ENCODE results near the gene TRA2B.

Gene TRA2B

DNA sequence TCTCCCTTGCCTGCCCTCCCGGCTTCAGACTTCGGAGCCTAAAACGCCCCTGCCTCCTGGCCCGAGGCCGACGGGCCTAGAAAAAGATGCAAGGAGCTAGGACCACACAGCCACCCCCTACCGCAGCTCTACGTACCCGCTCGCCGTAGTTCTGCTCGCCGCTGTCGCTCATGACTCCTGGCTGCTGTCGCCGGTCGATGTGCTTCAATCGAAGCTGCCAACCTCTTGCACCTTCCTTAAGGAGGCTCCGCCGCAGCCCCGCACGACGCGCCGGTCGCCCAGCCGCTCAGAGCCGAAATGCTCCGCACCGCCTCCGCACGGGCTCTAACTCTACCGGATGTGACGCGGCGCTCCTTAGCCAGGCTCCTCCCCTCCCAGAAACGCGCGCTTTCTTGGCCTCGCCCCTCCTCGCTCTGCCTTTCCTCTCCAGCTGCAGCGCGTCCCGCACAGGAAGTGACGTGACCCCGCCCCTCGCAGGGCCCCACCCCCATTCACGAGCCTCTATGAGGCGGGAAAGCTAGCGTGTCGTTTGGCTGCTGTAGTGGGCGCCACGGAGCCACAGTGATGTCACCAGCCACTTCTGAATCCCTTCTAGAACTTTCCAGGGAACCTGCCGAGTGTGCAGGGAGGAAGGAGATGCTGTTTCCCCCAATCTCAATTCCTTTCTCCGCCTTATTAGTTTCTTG is at the start of gene TRA2B:
Gene TRA2B, minus strand, starts transcription at position 326 of the 686 bp plus-strand sequence. Its CDS starts 154 bp downstream, at position 172.
- TF ChIP-seq, protein P1, sequence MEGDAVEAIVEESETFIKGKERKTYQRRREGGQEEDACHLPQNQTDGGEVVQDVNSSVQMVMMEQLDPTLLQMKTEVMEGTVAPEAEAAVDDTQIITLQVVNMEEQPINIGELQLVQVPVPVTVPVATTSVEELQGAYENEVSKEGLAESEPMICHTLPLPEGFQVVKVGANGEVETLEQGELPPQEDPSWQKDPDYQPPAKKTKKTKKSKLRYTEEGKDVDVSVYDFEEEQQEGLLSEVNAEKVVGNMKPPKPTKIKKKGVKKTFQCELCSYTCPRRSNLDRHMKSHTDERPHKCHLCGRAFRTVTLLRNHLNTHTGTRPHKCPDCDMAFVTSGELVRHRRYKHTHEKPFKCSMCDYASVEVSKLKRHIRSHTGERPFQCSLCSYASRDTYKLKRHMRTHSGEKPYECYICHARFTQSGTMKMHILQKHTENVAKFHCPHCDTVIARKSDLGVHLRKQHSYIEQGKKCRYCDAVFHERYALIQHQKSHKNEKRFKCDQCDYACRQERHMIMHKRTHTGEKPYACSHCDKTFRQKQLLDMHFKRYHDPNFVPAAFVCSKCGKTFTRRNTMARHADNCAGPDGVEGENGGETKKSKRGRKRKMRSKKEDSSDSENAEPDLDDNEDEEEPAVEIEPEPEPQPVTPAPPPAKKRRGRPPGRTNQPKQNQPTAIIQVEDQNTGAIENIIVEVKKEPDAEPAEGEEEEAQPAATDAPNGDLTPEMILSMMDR (IDR thresholded peaks at IDR 0.05; ENCODE audit: insufficient read depth, low read depth, low read length, missing control alignments) = peak; percentile 20
- peak within 1 kb of the TSS; percentile 96 for H3K4me3 ChIP-seq (ENCODE audit: low read length)
- DNase-seq (ENCODE audit: low read depth) = peak; percentile 98

DNA sequence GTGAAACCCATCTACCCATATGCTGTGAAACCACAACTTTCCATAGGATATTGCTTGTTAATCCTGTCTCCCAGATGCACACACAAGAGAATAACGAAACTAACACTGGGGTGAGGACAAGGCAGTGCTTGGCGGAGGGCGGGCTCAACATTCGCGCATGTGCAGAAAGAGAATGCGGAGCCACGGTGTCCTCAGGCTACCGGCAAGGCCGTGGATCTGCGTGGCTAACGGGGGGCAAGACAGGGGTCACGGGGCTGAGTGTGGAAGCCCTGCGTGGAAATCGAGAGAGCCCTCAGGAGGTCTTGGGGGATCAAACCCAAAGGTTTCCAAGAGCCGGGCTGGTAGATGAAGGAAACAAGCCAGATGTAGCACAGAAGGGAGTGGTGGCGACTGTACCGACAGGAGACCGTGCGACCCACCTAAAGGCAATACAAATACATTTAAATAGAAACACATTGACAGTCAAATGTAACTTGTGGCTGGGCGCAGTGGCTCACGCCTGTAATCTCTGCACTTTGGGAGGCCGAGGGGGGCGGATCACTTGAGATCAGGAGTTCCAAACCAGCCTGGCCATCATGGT is 48.5 kb upstream of the TRA2B start:
- DNase-seq (ENCODE audit: low read depth) = no peak
- H3K4me3 ChIP-seq (ENCODE audit: low read length) = no peak overlapping the region
- TF ChIP-seq, protein P1 (IDR thresholded peaks at IDR 0.05; ENCODE audit: insufficient read depth, low read depth, low read length, missing control alignments) = no peak

DNA sequence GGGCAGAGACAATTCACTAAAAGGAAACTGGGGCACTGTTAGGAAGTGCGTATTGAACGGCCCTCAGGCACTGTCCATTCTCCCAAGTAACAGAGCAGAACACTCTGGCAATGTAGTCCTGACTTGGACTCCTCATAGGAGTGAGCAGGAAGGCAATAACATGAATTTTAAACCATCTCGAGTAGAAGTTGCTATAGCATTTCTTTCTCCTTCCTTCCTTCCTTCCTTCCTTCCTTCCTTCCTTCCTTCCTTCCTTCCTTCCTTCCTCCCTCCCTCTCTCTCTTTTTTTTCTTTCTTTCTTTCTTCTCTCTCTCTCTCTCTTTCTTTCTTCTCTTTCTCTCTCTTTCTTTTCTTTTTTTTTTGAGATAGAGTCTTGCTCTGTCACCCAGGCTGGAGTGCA is 46.4 kb upstream of the TRA2B start:
- no peak for DNase-seq (ENCODE audit: low read depth)
- TF ChIP-seq, protein P1 (IDR thresholded peaks at IDR 0.05; ENCODE audit: insufficient read depth, low read depth, low read length, missing control alignments) = no peak
- no peak overlapping the region for H3K4me3 ChIP-seq (ENCODE audit: low read length)

DNA sequence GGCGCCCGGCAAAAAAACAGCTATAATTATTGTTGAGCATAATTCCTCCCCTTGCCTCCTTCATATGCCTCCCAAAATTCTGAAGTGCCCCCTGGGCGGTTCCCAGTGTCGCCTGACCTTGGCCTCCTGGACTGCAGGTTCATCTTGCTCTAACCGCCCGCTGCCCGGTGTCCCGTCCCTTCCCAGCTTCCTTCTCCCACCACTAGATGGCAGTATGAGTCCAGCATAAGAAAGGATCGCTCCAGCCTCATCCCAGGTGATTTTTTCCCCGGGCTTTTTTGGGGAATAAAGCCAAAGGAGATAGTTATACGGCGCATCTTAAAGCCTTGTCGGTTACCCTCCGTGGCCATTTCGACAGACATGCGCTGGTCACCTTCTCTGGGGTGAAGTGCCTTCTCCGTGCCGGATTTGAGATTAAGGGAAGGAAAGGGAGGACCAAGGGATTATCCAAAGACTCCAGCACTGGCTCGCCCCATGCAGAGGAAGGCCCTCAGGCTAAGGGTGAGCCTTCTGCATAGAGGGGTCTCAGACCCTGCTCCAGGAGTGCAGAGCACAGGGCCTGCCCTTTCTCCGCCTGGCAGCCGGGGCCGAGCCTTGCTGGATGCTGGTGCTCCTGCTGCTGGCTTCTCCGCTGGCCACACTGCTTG is 45.8 kb upstream of the TRA2B start:
- H3K4me3 ChIP-seq (ENCODE audit: low read length) = no peak overlapping the region
- DNase-seq (ENCODE audit: low read depth) = peak; percentile 74
- TF ChIP-seq, protein P1 (IDR thresholded peaks at IDR 0.05; ENCODE audit: insufficient read depth, low read depth, low read length, missing control alignments) = peak; percentile 89

DNA sequence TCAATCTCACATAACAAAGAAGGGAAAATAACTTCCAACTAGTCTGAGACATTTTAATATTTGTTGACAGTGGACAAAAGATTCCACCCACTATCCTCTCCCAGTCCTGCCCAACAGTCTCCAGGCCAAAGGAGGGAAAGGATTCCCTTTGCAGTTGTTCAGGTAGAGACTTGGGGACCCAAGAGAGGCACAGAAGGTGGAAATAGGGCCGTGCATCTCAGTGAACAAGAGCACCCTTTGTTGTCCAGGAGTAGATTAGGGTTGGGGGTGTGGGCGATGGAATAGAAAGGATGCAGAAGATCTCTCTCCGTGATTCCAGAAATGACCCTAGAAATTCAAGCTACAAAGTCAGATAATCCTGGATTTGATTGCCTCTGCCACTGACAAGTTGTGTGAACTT is 44.8 kb upstream of the TRA2B start:
- TF ChIP-seq, protein P1 (IDR thresholded peaks at IDR 0.05; ENCODE audit: insufficient read depth, low read depth, low read length, missing control alignments) = no peak
- H3K4me3 ChIP-seq (ENCODE audit: low read length) = no peak overlapping the region
- DNase-seq (ENCODE audit: low read depth) = no peak

DNA sequence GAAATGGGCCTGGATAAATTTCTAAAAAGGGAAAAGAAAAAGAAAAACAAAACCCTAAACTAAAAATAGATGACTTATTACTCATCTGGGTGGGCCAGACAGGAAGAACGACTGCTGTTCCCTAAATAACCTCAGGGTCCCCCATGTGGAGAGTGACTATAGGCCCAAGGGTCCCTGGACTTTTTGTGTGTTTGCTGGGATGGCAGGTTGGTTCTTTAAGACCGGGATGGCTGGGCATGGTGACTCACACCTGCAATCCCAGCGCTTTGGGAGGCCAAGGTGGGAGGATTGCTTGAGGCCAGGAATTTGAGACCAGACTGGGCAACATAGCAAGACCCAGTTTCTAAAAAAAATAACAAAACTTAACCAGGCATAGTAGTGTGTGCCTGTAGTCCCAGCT is 43.8 kb upstream of the TRA2B start:
- TF ChIP-seq, protein P1 (IDR thresholded peaks at IDR 0.05; ENCODE audit: insufficient read depth, low read depth, low read length, missing control alignments) = no peak
- no peak overlapping the region for H3K4me3 ChIP-seq (ENCODE audit: low read length)
- DNase-seq (ENCODE audit: low read depth) = no peak

Data from epithelial cell of esophagus (primary cell).